Ectodermal cell (in vitro differentiated cells): ENCODE results near the gene ADD2.
A peak's percentile ranks its signal among the peaks of the same experiment; 100 is the strongest.
"Not testable (repeated sequence)": the region's sequence is repeated elsewhere in the genome, so short reads cannot be mapped to it uniquely, and the experiment has no call there.

Experiments used
- H3K27ac ChIP-seq: 2 replicates; pipeline ENCODE4 v1.7.0; 2013; ENCODE audit warnings: mild to moderate bottlenecking, low read depth, low read length; ENCODE audit not compliant: insufficient read depth, poor library complexity, severe bottlenecking
- H3K27me3 ChIP-seq: 2 replicates; pipeline ENCODE4 v1.7.0; 2013; ENCODE audit warnings: mild to moderate bottlenecking, low read length; ENCODE audit not compliant: insufficient read depth, control insufficient read depth, poor library complexity, severe bottlenecking
- H3K36me3 ChIP-seq: one replicate; pipeline ENCODE4 v1.7.0; 2013; ENCODE audit warnings: low read length; ENCODE audit not compliant: control insufficient read depth, insufficient read depth
- H3K4me1 ChIP-seq: one replicate; pipeline ENCODE4 v1.7.0; 2013; ENCODE audit warnings: low read length; ENCODE audit not compliant: control insufficient read depth, insufficient read depth
- H3K4me3 ChIP-seq: 2 replicates; pipeline ENCODE4 v1.7.0; 2013; ENCODE audit warnings: low read depth, low read length, control low read depth; ENCODE audit not compliant: insufficient read depth
- H3K9me3 ChIP-seq: 2 replicates; pipeline ENCODE4 v1.7.0; 2013; ENCODE audit warnings: mild to moderate bottlenecking, low read length, moderate library complexity; ENCODE audit not compliant: control insufficient read depth
- WGBS, 2 experiments: methylation state at CpG; one replicate each; pipeline ENCODE4 v1.1.7; 2013; ENCODE audit warnings: missing lambda C conversion rate in 2 of 2; 5-methylcytosine and 5-hydroxymethylcytosine counted together

The ADD2 gene

DNA sequence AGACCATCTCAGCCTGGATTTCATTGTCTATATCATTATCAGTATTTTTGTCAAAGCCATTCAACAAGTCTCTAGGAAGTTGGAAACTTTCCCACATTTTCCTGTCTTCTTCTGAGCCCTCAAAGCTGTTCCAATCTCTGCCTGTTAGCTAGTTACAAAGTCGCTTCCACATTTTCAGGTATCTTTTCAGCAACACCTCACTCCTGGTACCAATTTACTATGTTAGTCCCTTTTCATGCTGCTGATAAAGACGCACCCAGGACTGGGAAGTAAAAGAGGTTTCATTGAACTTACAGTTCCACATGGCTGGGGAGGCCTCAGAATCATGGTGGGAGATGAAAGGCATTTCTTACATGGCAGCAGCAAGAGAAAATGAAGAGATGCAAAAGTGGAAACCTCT, 31.7 kb upstream of the ADD2 start:
- Histone ChIP-seq H3K4me3 (no peak overlapping the region), H3K9me3 (no peaks in the 10 kb centered on the region), H3K4me1 (peaks cover 19% of the 10 kb centered on the region), H3K27ac (no peak overlapping the region), H3K27me3 (no peaks in the 10 kb centered on the region), H3K36me3 (no peaks in the 10 kb centered on the region)
- WGBS, 2 experiments: 90 to 91% methylated on average over 2 of the region's 2 CpGs

- not testable (repeated sequence) for H3K9me3 ChIP-seq, H3K27ac ChIP-seq, H3K36me3 ChIP-seq, H3K4me3 ChIP-seq
- Histone ChIP-seq H3K27me3 (peaks cover 11% of the 10 kb centered on the region), H3K4me1 (peaks cover 19% of the 10 kb centered on the region)
- 86 to 93% methylated on average over 3 of the region's 3 CpGs for WGBS, 2 experiments
Measured at GRCh38 chr2:70797996-70798395, 30.0 kb upstream of the ADD2 start.

- H3K4me3 ChIP-seq: no peak overlapping the region
- H3K4me1 ChIP-seq: peaks cover 19% of the 10 kb centered on the region
- H3K36me3 ChIP-seq: no peaks in the 10 kb centered on the region
- H3K27me3 ChIP-seq: peaks cover 15% of the 10 kb centered on the region
- WGBS, 2 experiments: 69 to 72% methylated on average over 2 of the region's 2 CpGs
- no peaks in the 10 kb centered on the region for H3K9me3 ChIP-seq
- no peak overlapping the region for H3K27ac ChIP-seq
Measured at GRCh38 chr2:70797506-70797905, 29.5 kb upstream of the ADD2 start.

DNA sequence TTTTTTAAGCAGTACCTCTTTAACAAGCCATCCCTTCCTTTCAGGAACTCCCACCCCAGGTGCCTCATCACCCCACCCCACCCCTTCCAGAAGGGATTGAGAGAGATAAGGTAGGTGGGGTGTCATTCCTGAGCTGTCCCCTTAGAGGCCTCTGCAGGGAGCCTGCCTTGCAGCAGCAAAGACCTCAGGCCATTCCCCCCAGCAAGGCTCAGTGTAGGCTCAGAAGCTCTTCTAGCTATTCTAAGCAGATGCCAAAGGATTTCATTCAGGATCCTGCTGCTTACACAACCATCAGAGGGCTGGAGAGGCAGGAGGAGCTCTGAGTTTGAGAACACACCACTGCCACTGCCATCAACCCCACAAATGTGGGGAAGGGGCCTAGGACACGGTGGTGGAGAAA, 28.3 kb upstream of the ADD2 start:
- Histone ChIP-seq H3K4me3 (no peak overlapping the region), H3K36me3 (no peaks in the 10 kb centered on the region), H3K9me3 (no peaks in the 10 kb centered on the region), H3K27me3 (peaks cover 28% of the 10 kb centered on the region), H3K27ac (no peak overlapping the region), H3K4me1 (peaks cover 19% of the 10 kb centered on the region)
- 73 to 87% methylated on average over 1 of the region's 1 CpG for WGBS, 2 experiments

- no peak overlapping the region for H3K27ac ChIP-seq
- H3K4me1 ChIP-seq: peaks cover 19% of the 10 kb centered on the region
- H3K4me3 ChIP-seq: no peak overlapping the region
- H3K27me3 ChIP-seq: peaks cover 37% of the 10 kb centered on the region
- no peaks in the 10 kb centered on the region for H3K36me3 ChIP-seq
- 75 to 79% methylated on average over 4 of the region's 4 CpGs for WGBS, 2 experiments
- H3K9me3 ChIP-seq: no peaks in the 10 kb centered on the region
Measured at GRCh38 chr2:70795164-70795995, 27.4 kb upstream of the ADD2 start.

- no peak overlapping the region for H3K4me3 ChIP-seq
- no peaks in the 10 kb centered on the region for H3K9me3 ChIP-seq
- H3K36me3 ChIP-seq: no peaks in the 10 kb centered on the region
- peaks cover 19% of the 10 kb centered on the region for H3K4me1 ChIP-seq
- H3K27me3 ChIP-seq: peaks cover 56% of the 10 kb centered on the region
- 92 to 100% methylated on average over 1 of the region's 2 CpGs for WGBS, 2 experiments
- H3K27ac ChIP-seq: no peak overlapping the region
Measured at GRCh38 chr2:70793450-70793849, 25.4 kb upstream of the ADD2 start.

DNA sequence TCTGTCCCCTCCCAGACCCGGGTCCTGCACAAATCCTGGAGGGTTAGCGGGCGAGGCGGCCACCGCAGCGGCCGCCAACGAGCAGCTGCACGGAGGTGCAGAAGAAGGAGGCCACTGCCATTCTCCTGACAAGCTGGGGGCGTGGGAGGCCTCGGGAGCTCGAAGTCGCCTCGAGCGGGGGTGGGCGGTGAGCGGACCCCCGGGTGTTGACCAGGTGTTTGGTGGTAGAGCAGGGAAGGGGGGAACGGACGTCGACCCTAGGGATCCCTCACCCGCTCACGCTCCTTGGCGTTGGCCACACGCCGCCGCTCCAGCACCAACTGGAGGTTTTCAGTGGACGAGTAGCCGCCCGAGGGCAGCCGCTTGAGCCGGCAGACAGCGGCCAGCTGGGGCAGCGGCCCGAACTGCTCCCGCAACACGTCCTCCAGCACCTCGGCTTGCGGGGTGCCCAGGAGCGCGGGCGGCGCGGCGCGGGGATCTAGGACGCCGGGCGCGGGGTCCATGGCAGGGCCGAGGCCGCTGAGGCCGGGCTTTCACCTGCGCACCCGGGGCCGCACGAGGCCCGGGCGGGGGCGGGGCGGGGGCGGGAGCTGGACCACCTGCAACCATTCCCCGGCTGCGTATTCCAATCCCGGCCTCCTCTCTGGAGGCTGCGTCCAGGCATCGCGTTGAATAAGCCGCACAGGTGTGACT, 22.3 kb upstream of the ADD2 start, which contains the start of gene FIGLA:
FIGLA (minus strand) TSS at position 508 of the 693 bp plus-strand sequence; CDS start at position 503, 5 bp downstream.
- no peaks in the 10 kb centered on the region for H3K36me3 ChIP-seq

GRCh38 chr2:70789304-70790135, 21.5 kb upstream of the ADD2 start:
- H3K27ac ChIP-seq: no peak overlapping the region
- peak overlapping the region; percentile 27 for H3K4me3 ChIP-seq

More for the DNA sequence above, 22.3 kb upstream of the ADD2 start, which contains the start of gene FIGLA:
- Histone ChIP-seq H3K27me3 (peaks cover 83% of the 10 kb centered on the region), H3K27ac (no peak within 1 kb of the TSS), H3K9me3 (no peaks in the 10 kb centered on the region), H3K4me3 (peak within 1 kb of the TSS; percentile 27), H3K4me1 (no peaks in the 10 kb centered on the region)
- WGBS, 2 experiments: 1 to 2% methylated on average over 69 of the region's 69 CpGs

GRCh38 chr2:70785137-70785911, 17.3 kb upstream of the ADD2 start:
- H3K4me3 ChIP-seq: no peak overlapping the region
- H3K27ac ChIP-seq: no peak overlapping the region
- no peaks in the 10 kb centered on the region for H3K36me3 ChIP-seq
- no peaks in the 10 kb centered on the region for H3K4me1 ChIP-seq
- peaks cover 46% of the 10 kb centered on the region for H3K27me3 ChIP-seq
- no peaks in the 10 kb centered on the region for H3K9me3 ChIP-seq
- 25 to 29% methylated on average over 6 of the region's 7 CpGs for WGBS, 2 experiments

More at GRCh38 chr2:70789304-70790135, 21.5 kb upstream of the ADD2 start:
- Histone ChIP-seq H3K9me3 (no peaks in the 10 kb centered on the region), H3K27me3 (peaks cover 83% of the 10 kb centered on the region), H3K4me1 (no peaks in the 10 kb centered on the region), H3K36me3 (no peaks in the 10 kb centered on the region)
- WGBS, 2 experiments: 6 to 9% methylated on average over 33 of the region's 33 CpGs
